ENCODE measurements around the gene PANK3. TPM values are rescaled to one million over a fixed set of nuclear protein-coding genes. Genes with fewer than 3 reads are reported as not detected.

PANK3 gene
- total and polyA plus RNA-seq, 2 donors (not counting 1 experiment from before 2014, with no cell fraction given) = 26.9 to 41.5 TPM

DNA sequence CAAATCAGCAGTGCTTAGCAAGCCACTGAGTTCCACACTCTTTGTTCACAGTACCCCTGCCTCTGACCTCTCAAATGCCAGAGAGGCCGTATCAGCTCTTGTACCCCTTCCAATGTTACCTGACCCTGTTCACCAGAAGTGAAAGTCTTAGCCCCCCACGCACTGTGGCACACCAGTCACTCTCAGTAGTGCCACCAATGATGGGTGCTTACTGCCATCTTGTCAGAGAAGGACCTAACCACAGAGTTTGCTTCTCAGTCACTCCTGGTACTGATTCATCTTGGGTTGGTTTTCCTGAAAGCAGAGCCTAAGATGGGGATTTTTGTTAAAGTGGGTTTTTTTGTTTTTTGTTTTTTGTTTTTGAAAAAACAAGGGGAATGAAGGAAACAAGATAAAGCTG is 28.8 kb upstream of the PANK3 start:
- Histone ChIP-seq H3K4me1 (ENCODE audit: control insufficient read depth, extremely low read depth, insufficient read depth, low read length) (no peaks in the 10 kb centered on the region), H3K4me2 (ENCODE audit: extremely low read depth, insufficient read depth, low read length) (no peak overlapping the region), H4K20me1 (ENCODE audit: control insufficient read depth, extremely low read depth, insufficient read depth, low read length) (no peaks in the 10 kb centered on the region), H3K79me2 (ENCODE audit: control insufficient read depth, insufficient read depth, low read length) (no peaks in the 10 kb centered on the region), H3K9ac (ENCODE audit: insufficient read depth, low read length) (no peak overlapping the region), H3K9me3 (ENCODE audit: control insufficient read depth, insufficient read depth, low read depth, low read length) (no peaks in the 10 kb centered on the region), H3K27ac (ENCODE audit: insufficient read depth, low read length) (no peak overlapping the region), H3K4me3 (replicated peaks in 1 of 4; ENCODE audit: control extremely low read depth in 1 of 4, insufficient read depth in 1 of 4, low read depth in 3 of 4, low read length in 4 of 4) (no peak overlapping the region), H3K36me3 (ENCODE audit: control insufficient read depth, insufficient read depth, low read length) (no peaks in the 10 kb centered on the region), H2AFZ (ENCODE audit: low read length) (no peak overlapping the region), H3K27me3 (ENCODE audit: control insufficient read depth, insufficient read depth, low read length) (no peaks in the 10 kb centered on the region)
- TF ChIP-seq, protein P1, sequence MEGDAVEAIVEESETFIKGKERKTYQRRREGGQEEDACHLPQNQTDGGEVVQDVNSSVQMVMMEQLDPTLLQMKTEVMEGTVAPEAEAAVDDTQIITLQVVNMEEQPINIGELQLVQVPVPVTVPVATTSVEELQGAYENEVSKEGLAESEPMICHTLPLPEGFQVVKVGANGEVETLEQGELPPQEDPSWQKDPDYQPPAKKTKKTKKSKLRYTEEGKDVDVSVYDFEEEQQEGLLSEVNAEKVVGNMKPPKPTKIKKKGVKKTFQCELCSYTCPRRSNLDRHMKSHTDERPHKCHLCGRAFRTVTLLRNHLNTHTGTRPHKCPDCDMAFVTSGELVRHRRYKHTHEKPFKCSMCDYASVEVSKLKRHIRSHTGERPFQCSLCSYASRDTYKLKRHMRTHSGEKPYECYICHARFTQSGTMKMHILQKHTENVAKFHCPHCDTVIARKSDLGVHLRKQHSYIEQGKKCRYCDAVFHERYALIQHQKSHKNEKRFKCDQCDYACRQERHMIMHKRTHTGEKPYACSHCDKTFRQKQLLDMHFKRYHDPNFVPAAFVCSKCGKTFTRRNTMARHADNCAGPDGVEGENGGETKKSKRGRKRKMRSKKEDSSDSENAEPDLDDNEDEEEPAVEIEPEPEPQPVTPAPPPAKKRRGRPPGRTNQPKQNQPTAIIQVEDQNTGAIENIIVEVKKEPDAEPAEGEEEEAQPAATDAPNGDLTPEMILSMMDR (conservative IDR thresholded peaks at IDR 0.05 in 1 of 2, IDR thresholded peaks at IDR 0.05 in 1 of 2; ENCODE audit: low read depth in 1 of 2, low read length in 2 of 2) = no peak
- no peak for TF ChIP-seq EZH2 (IDR thresholded peaks at IDR 0.05; ENCODE audit: low read length, missing control alignments)
- no peak for DNase-seq (ENCODE audit: low read depth in 2 of 2)

DNA sequence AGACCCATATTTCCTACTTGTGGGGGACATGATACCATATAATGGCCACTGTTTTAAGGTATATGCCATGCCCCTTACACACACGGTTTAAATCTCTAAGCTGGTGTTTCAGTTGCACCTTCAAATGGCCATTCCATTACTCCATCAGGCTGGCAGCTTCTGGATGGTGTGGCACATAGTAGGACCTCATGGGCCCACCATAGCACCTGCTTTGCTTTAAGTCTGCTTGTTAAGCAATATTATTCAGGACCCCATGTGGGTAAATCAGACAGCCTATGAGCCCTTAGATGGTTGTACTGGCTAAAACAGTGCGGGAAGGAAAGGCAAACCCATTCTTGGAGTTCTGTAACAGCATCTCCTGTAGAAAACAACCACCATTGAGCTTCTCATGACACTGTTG is 27.4 kb upstream of the PANK3 start:
- H3K4me2 ChIP-seq (ENCODE audit: extremely low read depth, insufficient read depth, low read length) = no peak overlapping the region
- no peaks in the 10 kb centered on the region for H3K36me3 ChIP-seq (ENCODE audit: control insufficient read depth, insufficient read depth, low read length)
- DNase-seq (ENCODE audit: low read depth in 2 of 2) = no peak
- H3K4me1 ChIP-seq (ENCODE audit: control insufficient read depth, extremely low read depth, insufficient read depth, low read length) = no peaks in the 10 kb centered on the region
- no peaks in the 10 kb centered on the region for H3K9me3 ChIP-seq (ENCODE audit: control insufficient read depth, insufficient read depth, low read depth, low read length)
- H3K9ac ChIP-seq (ENCODE audit: insufficient read depth, low read length) = no peak overlapping the region
- H3K79me2 ChIP-seq (ENCODE audit: control insufficient read depth, insufficient read depth, low read length) = no peaks in the 10 kb centered on the region
- H4K20me1 ChIP-seq (ENCODE audit: control insufficient read depth, extremely low read depth, insufficient read depth, low read length) = no peaks in the 10 kb centered on the region
- H3K27me3 ChIP-seq (ENCODE audit: control insufficient read depth, insufficient read depth, low read length) = no peaks in the 10 kb centered on the region
- TF ChIP-seq, protein P1 (conservative IDR thresholded peaks at IDR 0.05 in 1 of 2, IDR thresholded peaks at IDR 0.05 in 1 of 2; ENCODE audit: low read depth in 1 of 2, low read length in 2 of 2) = no peak
- TF ChIP-seq EZH2 (IDR thresholded peaks at IDR 0.05; ENCODE audit: low read length, missing control alignments) = no peak
- no peak overlapping the region for H2AFZ ChIP-seq (ENCODE audit: low read length)
- no peak overlapping the region for H3K27ac ChIP-seq (ENCODE audit: insufficient read depth, low read length)
- no peak overlapping the region for H3K4me3 ChIP-seq (replicated peaks in 1 of 4; ENCODE audit: control extremely low read depth in 1 of 4, insufficient read depth in 1 of 4, low read depth in 3 of 4, low read length in 4 of 4)

DNA sequence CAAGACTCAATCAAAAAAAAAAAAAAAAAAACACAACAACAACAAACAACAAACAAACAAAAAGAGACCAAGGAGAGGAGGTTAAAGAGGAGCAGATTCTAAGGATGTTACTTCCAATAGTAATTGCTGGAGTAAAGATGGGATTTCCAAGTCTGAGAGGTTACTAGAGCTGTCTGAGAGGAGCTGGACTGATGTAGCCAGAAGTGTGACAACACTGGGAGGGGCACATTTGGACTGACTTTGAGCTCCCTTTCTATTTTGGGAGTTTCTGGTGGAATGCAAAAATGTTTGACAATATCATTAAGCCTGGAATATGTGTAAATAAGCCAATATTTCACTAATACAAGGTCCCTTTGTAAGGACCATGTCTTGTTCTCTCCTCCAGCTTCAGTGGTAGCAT is 25.3 kb upstream of the PANK3 start:
- no peaks in the 10 kb centered on the region for H3K9me3 ChIP-seq (ENCODE audit: control insufficient read depth, insufficient read depth, low read depth, low read length)
- TF ChIP-seq EZH2 (IDR thresholded peaks at IDR 0.05; ENCODE audit: low read length, missing control alignments) = no peak
- no peak overlapping the region for H3K27ac ChIP-seq (ENCODE audit: insufficient read depth, low read length)
- H3K4me1 ChIP-seq (ENCODE audit: control insufficient read depth, extremely low read depth, insufficient read depth, low read length) = no peaks in the 10 kb centered on the region
- H2AFZ ChIP-seq (ENCODE audit: low read length) = no peak overlapping the region
- no peak for DNase-seq (ENCODE audit: low read depth in 2 of 2)
- no peak overlapping the region for H3K9ac ChIP-seq (ENCODE audit: insufficient read depth, low read length)
- H3K27me3 ChIP-seq (ENCODE audit: control insufficient read depth, insufficient read depth, low read length) = no peaks in the 10 kb centered on the region
- H3K36me3 ChIP-seq (ENCODE audit: control insufficient read depth, insufficient read depth, low read length) = no peaks in the 10 kb centered on the region
- no peaks in the 10 kb centered on the region for H4K20me1 ChIP-seq (ENCODE audit: control insufficient read depth, extremely low read depth, insufficient read depth, low read length)
- no peak overlapping the region for H3K4me3 ChIP-seq (replicated peaks in 1 of 4; ENCODE audit: control extremely low read depth in 1 of 4, insufficient read depth in 1 of 4, low read depth in 3 of 4, low read length in 4 of 4)
- no peak overlapping the region for H3K4me2 ChIP-seq (ENCODE audit: extremely low read depth, insufficient read depth, low read length)
- no peaks in the 10 kb centered on the region for H3K79me2 ChIP-seq (ENCODE audit: control insufficient read depth, insufficient read depth, low read length)

Data from fibroblast of lung (primary cell).